Osteoblast (primary cell): ENCODE results near the gene PLPP1. TPM values are rescaled to one million over a fixed set of nuclear protein-coding genes. Genes with fewer than 3 reads are reported as not detected.

Source experiments
- DNase-seq: peaks from one replicate; pipeline ENCODE4 v3.0.0; 2011; ENCODE audit warnings: low spot score, mixed read lengths; ENCODE audit not compliant: insufficient read length; ENCODE audit errors: missing footprints
- H2AFZ ChIP-seq: 2 replicates; pipeline ENCODE4 v1.6.0; 2011; ENCODE audit warnings: mild to moderate bottlenecking, low read length
- H3K27ac ChIP-seq: 2 replicates; pipeline ENCODE4 v1.5.1; 2011; ENCODE audit warnings: mild to moderate bottlenecking, low read depth, low read length, moderate library complexity
- H3K27me3 ChIP-seq: 2 replicates; pipeline ENCODE4 v1.6.0; 2012; ENCODE audit warnings: mild to moderate bottlenecking, control low read depth, inconsistent platforms, low read length, moderate library complexity; ENCODE audit not compliant: insufficient read depth
- H3K36me3 ChIP-seq: 2 replicates; pipeline ENCODE4 v1.5.1; 2011; ENCODE audit warnings: mild to moderate bottlenecking, low read length, control low read depth, moderate library complexity; ENCODE audit not compliant: insufficient read depth
- H3K4me1 ChIP-seq: 2 replicates; pipeline ENCODE4 v1.5.1; 2011; ENCODE audit warnings: mild to moderate bottlenecking, low read length, control low read depth, moderate library complexity; ENCODE audit not compliant: insufficient read depth
- H3K4me2 ChIP-seq: 2 replicates; pipeline ENCODE4 v1.6.0; 2011; ENCODE audit warnings: mild to moderate bottlenecking, low read length; ENCODE audit not compliant: insufficient read depth
- H3K4me3 ChIP-seq: fragments of 200-600 bp; sonication (generic); 3 replicates; pipeline ENCODE4 v1.5.1; 2012; ENCODE audit warnings: mild to moderate bottlenecking, low read length, inconsistent platforms; ENCODE audit not compliant: insufficient read depth
- H3K79me2 ChIP-seq: 2 replicates; pipeline ENCODE4 v1.6.0; 2012; ENCODE audit warnings: mild to moderate bottlenecking, low read length, control low read depth, inconsistent platforms; ENCODE audit not compliant: insufficient read depth
- H3K9me3 ChIP-seq: 2 replicates; pipeline ENCODE4 v1.5.1; 2011; ENCODE audit warnings: low read depth, low read length, control low read depth
- H4K20me1 ChIP-seq: 2 replicates; pipeline ENCODE4 v1.6.0; 2012; ENCODE audit warnings: mild to moderate bottlenecking, low read length, control low read depth; ENCODE audit not compliant: insufficient read depth
- total RNA-seq: library from RNA; depleted of rRNA; stranded (reverse); fragments of >200 nt; gene quantifications from 2 replicates; pipeline ENCODE4 v1.2.3, GENCODE V29; 2012
- TF ChIP-seq, protein P1 (sequence below): IDR thresholded peaks from 2 replicates; pipeline ENCODE4 v1.5.1; 2011; ENCODE audit warnings: mild to moderate bottlenecking, low read depth, low read length, moderate library complexity; ENCODE audit errors: extremely low read depth

PLPP1 gene
- total RNA-seq, 1 donor: 69.8 TPM

- no peaks in the 10 kb centered on the region for H3K27me3 ChIP-seq
- no peak overlapping the region for H3K4me2 ChIP-seq
- H2AFZ ChIP-seq: no peak overlapping the region
- H3K4me1 ChIP-seq: no peaks in the 10 kb centered on the region
- no peak for DNase-seq
- no peaks in the 10 kb centered on the region for H3K9me3 ChIP-seq
- no peaks in the 10 kb centered on the region for H4K20me1 ChIP-seq
- TF ChIP-seq, protein P1, sequence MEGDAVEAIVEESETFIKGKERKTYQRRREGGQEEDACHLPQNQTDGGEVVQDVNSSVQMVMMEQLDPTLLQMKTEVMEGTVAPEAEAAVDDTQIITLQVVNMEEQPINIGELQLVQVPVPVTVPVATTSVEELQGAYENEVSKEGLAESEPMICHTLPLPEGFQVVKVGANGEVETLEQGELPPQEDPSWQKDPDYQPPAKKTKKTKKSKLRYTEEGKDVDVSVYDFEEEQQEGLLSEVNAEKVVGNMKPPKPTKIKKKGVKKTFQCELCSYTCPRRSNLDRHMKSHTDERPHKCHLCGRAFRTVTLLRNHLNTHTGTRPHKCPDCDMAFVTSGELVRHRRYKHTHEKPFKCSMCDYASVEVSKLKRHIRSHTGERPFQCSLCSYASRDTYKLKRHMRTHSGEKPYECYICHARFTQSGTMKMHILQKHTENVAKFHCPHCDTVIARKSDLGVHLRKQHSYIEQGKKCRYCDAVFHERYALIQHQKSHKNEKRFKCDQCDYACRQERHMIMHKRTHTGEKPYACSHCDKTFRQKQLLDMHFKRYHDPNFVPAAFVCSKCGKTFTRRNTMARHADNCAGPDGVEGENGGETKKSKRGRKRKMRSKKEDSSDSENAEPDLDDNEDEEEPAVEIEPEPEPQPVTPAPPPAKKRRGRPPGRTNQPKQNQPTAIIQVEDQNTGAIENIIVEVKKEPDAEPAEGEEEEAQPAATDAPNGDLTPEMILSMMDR: no peak
- no peaks in the 10 kb centered on the region for H3K36me3 ChIP-seq
- H3K79me2 ChIP-seq: peaks cover 8% of the 10 kb centered on the region
- no peak overlapping the region for H3K4me3 ChIP-seq
- no peak overlapping the region for H3K27ac ChIP-seq
These were observed 42.3 kb downstream of the PLPP1 start for GRCh38 chr5:55492449-55492848.

DNA sequence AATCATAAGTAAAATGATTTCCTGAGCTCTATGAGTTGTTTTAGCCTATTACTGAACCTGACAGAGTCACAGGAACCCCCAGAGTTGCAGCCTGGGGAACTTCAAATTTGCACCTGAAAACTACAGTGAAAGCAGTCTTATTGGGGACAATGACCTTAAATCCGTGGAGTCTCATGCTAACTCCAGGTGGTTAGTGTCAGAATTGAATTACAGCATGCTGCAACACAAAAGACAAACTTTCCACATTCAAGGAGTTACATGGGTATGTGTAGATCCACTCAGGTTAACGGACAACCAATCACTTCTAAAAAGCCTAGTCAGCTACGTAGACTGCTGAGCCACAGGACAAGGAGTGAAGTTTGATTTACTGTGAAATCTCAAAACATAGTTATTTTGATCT lies 49.7 kb downstream of the PLPP1 start:
- Histone ChIP-seq H3K4me1 (peaks cover 13% of the 10 kb centered on the region), H3K79me2 (no peaks in the 10 kb centered on the region), H4K20me1 (no peaks in the 10 kb centered on the region), H3K27me3 (no peaks in the 10 kb centered on the region), H3K36me3 (no peaks in the 10 kb centered on the region), H3K27ac (no peak overlapping the region), H3K4me2 (no peak overlapping the region), H2AFZ (no peak overlapping the region), H3K4me3 (no peak overlapping the region), H3K9me3 (no peaks in the 10 kb centered on the region)
- DNase-seq: no peak
- TF ChIP-seq, protein P1: no peak

GRCh38 chr5:55484531-55484930 lies 50.2 kb downstream of the PLPP1 start:
- H4K20me1 ChIP-seq: no peaks in the 10 kb centered on the region
- peaks cover 13% of the 10 kb centered on the region for H3K4me1 ChIP-seq
- TF ChIP-seq, protein P1: no peak
- no peaks in the 10 kb centered on the region for H3K27me3 ChIP-seq
- H3K27ac ChIP-seq: no peak overlapping the region
- no peaks in the 10 kb centered on the region for H3K36me3 ChIP-seq
- no peaks in the 10 kb centered on the region for H3K79me2 ChIP-seq
- no peak for DNase-seq
- no peak overlapping the region for H3K4me2 ChIP-seq
- H2AFZ ChIP-seq: no peak overlapping the region
- H3K4me3 ChIP-seq: no peak overlapping the region
- H3K9me3 ChIP-seq: no peaks in the 10 kb centered on the region

- Histone ChIP-seq H3K4me2 (no peak overlapping the region), H3K36me3 (no peaks in the 10 kb centered on the region), H3K4me3 (no peak overlapping the region), H3K9me3 (no peaks in the 10 kb centered on the region), H3K79me2 (no peaks in the 10 kb centered on the region), H3K27me3 (no peaks in the 10 kb centered on the region), H4K20me1 (no peaks in the 10 kb centered on the region), H3K27ac (no peak overlapping the region), H3K4me1 (peaks cover 13% of the 10 kb centered on the region), H2AFZ (no peak overlapping the region)
- TF ChIP-seq, protein P1: no peak
- no peak for DNase-seq
These were observed 50.9 kb downstream of the PLPP1 start for GRCh38 chr5:55483885-55484284.
